ENCODE results near the gene GRM1.
A peak's percentile ranks its signal among the peaks of the same experiment; 100 is the strongest.

GRM1 gene

DNA sequence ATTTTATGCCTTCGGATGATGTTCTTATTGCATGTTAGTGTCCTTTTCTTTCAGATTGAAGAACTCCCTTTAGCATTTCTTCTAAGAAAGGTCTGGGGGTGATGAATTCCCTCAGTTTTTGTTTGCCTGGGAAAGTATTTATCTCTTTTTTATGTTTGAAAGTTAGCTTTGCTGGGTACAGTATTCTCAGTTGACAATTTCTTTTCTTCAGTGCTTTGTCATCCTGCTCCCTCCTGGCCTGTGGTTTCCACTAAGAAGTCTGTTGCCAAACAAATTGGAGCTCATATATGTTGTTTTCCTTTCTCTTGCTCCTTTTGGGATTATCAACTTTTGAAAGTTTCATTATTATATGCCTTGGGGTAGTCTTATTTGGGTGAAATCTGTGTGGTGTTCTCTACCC lies 11.5 kb downstream of the GRM1 start:
- no peak overlapping the region for H3K27ac ChIP-seq (ENCODE audit: low read length)
- ATAC-seq (ENCODE audit: insufficient read depth, low read depth) (no peak), DNase-seq (no peak)
- TF ChIP-seq, protein P1, sequence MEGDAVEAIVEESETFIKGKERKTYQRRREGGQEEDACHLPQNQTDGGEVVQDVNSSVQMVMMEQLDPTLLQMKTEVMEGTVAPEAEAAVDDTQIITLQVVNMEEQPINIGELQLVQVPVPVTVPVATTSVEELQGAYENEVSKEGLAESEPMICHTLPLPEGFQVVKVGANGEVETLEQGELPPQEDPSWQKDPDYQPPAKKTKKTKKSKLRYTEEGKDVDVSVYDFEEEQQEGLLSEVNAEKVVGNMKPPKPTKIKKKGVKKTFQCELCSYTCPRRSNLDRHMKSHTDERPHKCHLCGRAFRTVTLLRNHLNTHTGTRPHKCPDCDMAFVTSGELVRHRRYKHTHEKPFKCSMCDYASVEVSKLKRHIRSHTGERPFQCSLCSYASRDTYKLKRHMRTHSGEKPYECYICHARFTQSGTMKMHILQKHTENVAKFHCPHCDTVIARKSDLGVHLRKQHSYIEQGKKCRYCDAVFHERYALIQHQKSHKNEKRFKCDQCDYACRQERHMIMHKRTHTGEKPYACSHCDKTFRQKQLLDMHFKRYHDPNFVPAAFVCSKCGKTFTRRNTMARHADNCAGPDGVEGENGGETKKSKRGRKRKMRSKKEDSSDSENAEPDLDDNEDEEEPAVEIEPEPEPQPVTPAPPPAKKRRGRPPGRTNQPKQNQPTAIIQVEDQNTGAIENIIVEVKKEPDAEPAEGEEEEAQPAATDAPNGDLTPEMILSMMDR (IDR thresholded peaks at IDR 0.05; ENCODE audit: borderline replicate concordance, extremely low read depth, low read length, poor library complexity, severe bottlenecking): no peak
- TF ChIP-seq EZH2 (IDR thresholded peaks at IDR 0.05; ENCODE audit: borderline replicate concordance, low read depth, low read length, severe bottlenecking): no peak
- no peak overlapping the region for H2AFZ ChIP-seq (ENCODE audit: low read depth, low read length)
- no peaks in the 10 kb centered on the region for H4K20me1 ChIP-seq (ENCODE audit: insufficient read depth, low read length)
- H3K4me1 ChIP-seq (ENCODE audit: insufficient read depth, low read length): no peaks in the 10 kb centered on the region
- no peaks in the 10 kb centered on the region for H3K36me3 ChIP-seq (ENCODE audit: insufficient read depth, low read length)
- H3K9ac ChIP-seq (ENCODE audit: low read depth, low read length): no peak overlapping the region
- H3K4me2 ChIP-seq (ENCODE audit: insufficient read depth, low read length): no peak overlapping the region
- H3K27me3 ChIP-seq (ENCODE audit: insufficient read depth, low read length, poor library complexity): no peaks in the 10 kb centered on the region
- H3K4me3 ChIP-seq (ENCODE audit: low read depth in 1 of 2, low read length in 2 of 2): no peak overlapping the region
- H3K79me2 ChIP-seq (ENCODE audit: insufficient read depth, low read length): no peaks in the 10 kb centered on the region
- peaks cover 9% of the 10 kb centered on the region for H3K9me3 ChIP-seq (ENCODE audit: insufficient read depth, low read length, severe bottlenecking)

DNA sequence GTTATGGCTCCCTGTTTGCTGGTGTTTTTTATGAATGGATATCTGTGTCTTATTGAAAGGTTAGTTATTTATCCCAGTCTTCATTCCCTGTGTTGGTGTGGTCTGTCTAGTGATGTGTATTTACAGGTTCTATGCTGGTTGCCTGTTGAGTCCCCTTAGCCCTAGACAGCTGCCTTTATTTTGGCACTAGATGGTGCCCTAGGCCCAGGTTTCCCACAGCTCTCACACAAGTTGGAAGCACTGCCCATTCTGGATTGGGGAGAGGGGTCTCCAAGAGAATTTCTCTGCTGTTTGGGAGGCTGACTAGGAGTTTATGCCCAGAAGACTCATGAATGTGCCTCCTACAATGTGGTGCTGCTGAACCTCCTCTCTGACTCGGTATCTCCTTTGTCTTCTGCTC lies 12.4 kb downstream of the GRM1 start:
- no peaks in the 10 kb centered on the region for H3K36me3 ChIP-seq (ENCODE audit: insufficient read depth, low read length)
- no peaks in the 10 kb centered on the region for H3K4me1 ChIP-seq (ENCODE audit: insufficient read depth, low read length)
- H3K4me3 ChIP-seq (ENCODE audit: low read depth in 1 of 2, low read length in 2 of 2): no peak overlapping the region
- no peaks in the 10 kb centered on the region for H4K20me1 ChIP-seq (ENCODE audit: insufficient read depth, low read length)
- no peak overlapping the region for H3K4me2 ChIP-seq (ENCODE audit: insufficient read depth, low read length)
- no peak overlapping the region for H2AFZ ChIP-seq (ENCODE audit: low read depth, low read length)
- TF ChIP-seq, protein P1 (IDR thresholded peaks at IDR 0.05; ENCODE audit: borderline replicate concordance, extremely low read depth, low read length, poor library complexity, severe bottlenecking): peak; percentile 41
- no peak for TF ChIP-seq EZH2 (IDR thresholded peaks at IDR 0.05; ENCODE audit: borderline replicate concordance, low read depth, low read length, severe bottlenecking)
- H3K27me3 ChIP-seq (ENCODE audit: insufficient read depth, low read length, poor library complexity): no peaks in the 10 kb centered on the region
- no peak overlapping the region for H3K9ac ChIP-seq (ENCODE audit: low read depth, low read length)
- ATAC-seq (ENCODE audit: insufficient read depth, low read depth) (no peak), DNase-seq (no peak)
- H3K79me2 ChIP-seq (ENCODE audit: insufficient read depth, low read length): no peaks in the 10 kb centered on the region
- H3K9me3 ChIP-seq (ENCODE audit: insufficient read depth, low read length, severe bottlenecking): peaks cover 9% of the 10 kb centered on the region
- no peak overlapping the region for H3K27ac ChIP-seq (ENCODE audit: low read length)

DNA sequence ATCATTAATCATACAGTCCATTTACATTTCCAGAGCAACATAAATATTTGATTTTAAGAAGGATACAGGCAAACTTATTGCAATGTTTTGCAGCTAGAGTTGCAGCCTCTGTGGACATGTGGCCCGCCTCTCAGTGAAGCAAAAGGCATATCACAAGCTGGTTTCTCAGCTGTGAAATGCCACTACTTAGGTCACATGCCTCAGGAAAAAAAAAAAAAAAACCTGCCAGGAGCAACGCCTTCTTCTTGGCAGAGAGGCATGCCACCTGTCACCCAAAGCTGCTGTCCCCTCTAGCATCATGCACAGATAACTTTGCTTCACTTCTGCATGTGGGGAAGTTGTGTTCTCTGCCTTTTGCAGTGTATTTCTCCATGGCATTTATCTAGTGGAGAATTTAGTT lies 18.5 kb downstream of the GRM1 start:
- no peaks in the 10 kb centered on the region for H4K20me1 ChIP-seq (ENCODE audit: insufficient read depth, low read length)
- H3K79me2 ChIP-seq (ENCODE audit: insufficient read depth, low read length): no peaks in the 10 kb centered on the region
- H2AFZ ChIP-seq (ENCODE audit: low read depth, low read length): no peak overlapping the region
- no peak for DNase-seq
- H3K9ac ChIP-seq (ENCODE audit: low read depth, low read length): no peak overlapping the region
- H3K27me3 ChIP-seq (ENCODE audit: insufficient read depth, low read length, poor library complexity): no peaks in the 10 kb centered on the region
- no peak for ATAC-seq (ENCODE audit: insufficient read depth, low read depth)
- no peaks in the 10 kb centered on the region for H3K4me1 ChIP-seq (ENCODE audit: insufficient read depth, low read length)
- H3K36me3 ChIP-seq (ENCODE audit: insufficient read depth, low read length): no peaks in the 10 kb centered on the region
- no peaks in the 10 kb centered on the region for H3K9me3 ChIP-seq (ENCODE audit: insufficient read depth, low read length, severe bottlenecking)
- no peak overlapping the region for H3K4me2 ChIP-seq (ENCODE audit: insufficient read depth, low read length)
- no peak overlapping the region for H3K27ac ChIP-seq (ENCODE audit: low read length)
- no peak for TF ChIP-seq EZH2 (IDR thresholded peaks at IDR 0.05; ENCODE audit: borderline replicate concordance, low read depth, low read length, severe bottlenecking)
- no peak overlapping the region for H3K4me3 ChIP-seq (ENCODE audit: low read depth in 1 of 2, low read length in 2 of 2)

DNA sequence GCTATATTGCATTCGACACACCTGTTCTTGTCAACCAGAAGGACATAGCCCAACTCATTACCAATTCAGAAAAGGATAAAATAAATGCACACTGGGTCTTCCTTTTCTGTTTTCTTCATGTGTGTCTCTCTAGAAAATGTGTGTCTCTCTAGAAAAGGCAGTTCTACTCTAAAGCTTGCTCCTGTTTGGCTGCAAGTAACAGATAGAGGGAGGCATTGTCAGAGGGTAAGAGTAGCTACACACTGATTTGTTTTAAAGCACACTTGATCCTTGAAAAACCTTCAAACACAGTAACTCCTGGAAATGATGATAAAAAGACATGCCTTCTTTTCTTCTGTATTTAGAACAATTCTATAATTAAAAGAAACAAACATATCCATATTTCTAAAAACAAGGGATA lies 21.3 kb downstream of the GRM1 start:
- no peaks in the 10 kb centered on the region for H3K27me3 ChIP-seq (ENCODE audit: insufficient read depth, low read length, poor library complexity)
- no peak overlapping the region for H3K4me3 ChIP-seq (ENCODE audit: low read depth in 1 of 2, low read length in 2 of 2)
- H3K36me3 ChIP-seq (ENCODE audit: insufficient read depth, low read length): no peaks in the 10 kb centered on the region
- no peaks in the 10 kb centered on the region for H3K9me3 ChIP-seq (ENCODE audit: insufficient read depth, low read length, severe bottlenecking)
- H3K4me1 ChIP-seq (ENCODE audit: insufficient read depth, low read length): no peaks in the 10 kb centered on the region
- no peaks in the 10 kb centered on the region for H4K20me1 ChIP-seq (ENCODE audit: insufficient read depth, low read length)
- H3K4me2 ChIP-seq (ENCODE audit: insufficient read depth, low read length): no peak overlapping the region
- DNase-seq: no peak
- no peak overlapping the region for H2AFZ ChIP-seq (ENCODE audit: low read depth, low read length)
- TF ChIP-seq, protein P1 (IDR thresholded peaks at IDR 0.05; ENCODE audit: borderline replicate concordance, extremely low read depth, low read length, poor library complexity, severe bottlenecking): no peak
- no peak for TF ChIP-seq EZH2 (IDR thresholded peaks at IDR 0.05; ENCODE audit: borderline replicate concordance, low read depth, low read length, severe bottlenecking)
- no peak overlapping the region for H3K9ac ChIP-seq (ENCODE audit: low read depth, low read length)
- no peaks in the 10 kb centered on the region for H3K79me2 ChIP-seq (ENCODE audit: insufficient read depth, low read length)
- ATAC-seq (ENCODE audit: insufficient read depth, low read depth): no peak
- H3K27ac ChIP-seq (ENCODE audit: low read length): no peak overlapping the region

Measured in DND-41 (cell line).